Erythroblast (primary cell): ENCODE data around the gene DNAJB8.

Experiments
- GATA1 ChIP-seq: IDR thresholded peaks from 2 replicates; pipeline ENCODE4 v1.6.1; 2011; ENCODE audit warnings: low read depth, mild to moderate bottlenecking, control low read depth, low read length, moderate library complexity
- POLR2A ChIP-seq: IDR thresholded peaks from 2 replicates; pipeline ENCODE4 v1.6.1; 2011; ENCODE audit warnings: mild to moderate bottlenecking, low read length

GRCh38 chr3:128503164-128503651 lies 36.5 kb upstream of the DNAJB8 start:
- TF ChIP-seq POLR2A = no peak
- no peak for TF ChIP-seq GATA1
